Hepatocyte (in vitro differentiated cells): Measurements from ENCODE around the gene QRFP.

Experiments used
- CTCF ChIP-seq: fragments of 200-600 bp; sonication (generic); IDR thresholded peaks from 2 replicates; pipeline ENCODE4 v1.5.1; 2016; ENCODE audit warnings: antibody characterized with exemption, mild to moderate bottlenecking; ENCODE audit not compliant: poor library complexity
- EZH2 ChIP-seq: fragments of 200-600 bp; sonication (generic); IDR thresholded peaks from 2 replicates; pipeline ENCODE4 v1.6.1; 2016; ENCODE audit warnings: antibody characterized with exemption, mild to moderate bottlenecking, borderline replicate concordance

GRCh38 chr9:130913599-130914416 lies 17.2 kb upstream of the QRFP start:
- TF ChIP-seq CTCF (no peak), EZH2 (no peak)
